K562 (cell line): Measurements from ENCODE around the gene LZTS2. TPM values are rescaled to one million over a fixed set of nuclear protein-coding genes. Genes with fewer than 3 reads are reported as not detected.

Source experiments
- CTCFL ChIP-seq: IDR thresholded peaks from 2 replicates; pipeline ENCODE4 v1.6.1; 2011; ENCODE audit warnings: borderline replicate concordance, low read depth, mild to moderate bottlenecking, moderate library complexity, low read length; ENCODE audit not compliant: insufficient read depth, poor library complexity, severe bottlenecking
- MTA3 ChIP-seq: fragments of 450-650 bp; formaldehyde crosslinking; IDR thresholded peaks from 2 replicates; pipeline ENCODE4 v1.6.1; 2017; ENCODE audit warnings: mild to moderate bottlenecking, borderline replicate concordance
- RBFOX2 ChIP-seq: fragments of 200-400 bp; formaldehyde crosslinking; IDR thresholded peaks from 2 replicates; pipeline ENCODE4 v1.6.1; 2017; ENCODE audit warnings: low read depth, mild to moderate bottlenecking, low read length, moderate library complexity
- TFAP4 ChIP-seq: sonication (generic); formaldehyde crosslinking; IDR thresholded peaks from 2 replicates; pipeline ENCODE4 v1.8.0; 2022; ENCODE audit warnings: missing genetic modification reagents, mild to moderate bottlenecking, moderate library complexity, borderline replicate concordance
- THRAP3 ChIP-seq: fragments of 450-650 bp; IDR thresholded peaks from 2 replicates; pipeline ENCODE4 v1.6.1; 2016; ENCODE audit warnings: mild to moderate bottlenecking, inconsistent platforms, borderline replicate concordance
- ZNF740 ChIP-seq, 3 experiments: fragments of 200-800 bp in 1 of 3; sonication (Bioruptor generic) in 1 of 3; sonication (generic) in 1 of 3; formaldehyde crosslinking in 1 of 3; IDR thresholded peaks; 2 replicates each; pipeline versions ENCODE4 v1.6.1 to v1.8.0; 2016 to 2022; ENCODE audit warnings: mild to moderate bottlenecking in 2 of 3, missing compliant biosample characterization in 2 of 3, missing genetic modification characterization in 2 of 3, missing genetic modification reagents in 1 of 3
- polyA plus RNA-seq, 8 experiments: library from polyadenylated mRNA; depleted of rRNA in 4 of 8; stranded (reverse) in 5 of 8; unstranded in 3 of 8; fragments of >200 nt; fragmentation: Nextera tagmentation in 2 of 8; fragmentation: Illumina TruSeq in 1 of 8; extraction: Ambion mirVana in 2 of 8; extraction: Trizol in 1 of 8; gene quantifications; 2 replicates each; pipeline versions ENCODE4 v1.2.1 to v1.2.3, GENCODE V29; 2011 to 2014; ENCODE audit warnings: inconsistent platforms in 1 of 8, missing spikeins in 1 of 8
- total RNA-seq, 7 experiments: library from RNA; depleted of rRNA in 6 of 7; stranded (reverse); fragments of >200 nt in 6 of 7; fragmentation: Illumina TruSeq in 2 of 7; extraction: Trizol in 2 of 7; gene quantifications; 2 replicates each; pipeline versions ENCODE4 v1.2.1 to v1.2.3, GENCODE V29; 2011 to 2021; ENCODE audit warnings: low replicate concordance in 1 of 7
- TF ChIP-seq, protein P1 (sequence below), 2 experiments: IDR thresholded peaks; 2 replicates each; pipeline ENCODE4 v1.6.1; 2011; ENCODE audit warnings: borderline replicate concordance in 1 of 2, control low read depth in 1 of 2, low read depth in 1 of 2, low read length in 1 of 2, mild to moderate bottlenecking in 1 of 2, mixed read lengths in 1 of 2, moderate library complexity in 1 of 2; ENCODE audit not compliant: insufficient read depth in 1 of 2, insufficient read length in 1 of 2, poor library complexity in 1 of 2, severe bottlenecking in 1 of 2; ENCODE audit errors: extremely low read depth in 1 of 2

The LZTS2 gene
- total and polyA plus RNA-seq, 9 of the 15 experiments (the other 6 are each of a cell fraction or from before 2014, with no cell fraction given), result 0.23 to 42.5 (median 14.7) TPM

- TF ChIP-seq MTA3, result 0 out of 2 replicates have a peak, but pooled peaks have one; percentile 14
- peak; percentile 83 for TF ChIP-seq CTCFL
- peak; percentile 51; the same call in 1 of the 2 replicates for TF ChIP-seq TFAP4 (CRISPR knock-in tag)
- TF ChIP-seq THRAP3, result no peak
- TF ChIP-seq, protein P1, sequence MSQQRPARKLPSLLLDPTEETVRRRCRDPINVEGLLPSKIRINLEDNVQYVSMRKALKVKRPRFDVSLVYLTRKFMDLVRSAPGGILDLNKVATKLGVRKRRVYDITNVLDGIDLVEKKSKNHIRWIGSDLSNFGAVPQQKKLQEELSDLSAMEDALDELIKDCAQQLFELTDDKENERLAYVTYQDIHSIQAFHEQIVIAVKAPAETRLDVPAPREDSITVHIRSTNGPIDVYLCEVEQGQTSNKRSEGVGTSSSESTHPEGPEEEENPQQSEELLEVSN (IDR thresholded peaks at IDR 0.05; ENCODE audit: borderline replicate concordance in 1 of 2, extremely low read depth in 1 of 2, insufficient read depth in 1 of 2, insufficient read length in 1 of 2, low read depth in 1 of 2, low read length in 1 of 2, poor library complexity in 1 of 2, severe bottlenecking in 1 of 2), result peak; percentile 21 to 60
- peak; percentile 83 for TF ChIP-seq ZNF740 (CRISPR knock-in tag; IDR thresholded peaks at IDR 0.05)
- TF ChIP-seq ZNF740 (tag; IDR thresholded peaks at IDR 0.05), result peak in 1 of 2 experiments; percentile 72; a peak in 1 of 4 replicates
- TF ChIP-seq RBFOX2, result peak; percentile 38; the same call in 1 of the 2 replicates
Measured at GRCh38 chr10:100969187-100970075, 30.2 kb upstream of the LZTS2 start, which contains the start of gene SEMA4G (continued).
